Astrocyte (in vitro differentiated cells and primary cell): ENCODE data around the gene GCHFR. TPM values are rescaled to one million over a fixed set of nuclear protein-coding genes. Genes with fewer than 3 reads are reported as not detected.

ENCODE experiments used
- DNase-seq: peaks from one replicate; pipeline ENCODE4 v3.0.0-alpha.2; 2010; ENCODE audit warnings: low read depth
- FAIRE-seq: peaks from 2 replicates; lab custom pipeline; 2011; peaks lifted over from hg19 to GRCh38; lab: Jason Lieb, UNC
- H2AFZ ChIP-seq: 2 replicates; pipeline ENCODE4 v1.6.0; 2012; ENCODE audit warnings: low read depth, low read length, inconsistent platforms
- H3K27ac ChIP-seq: 2 replicates; pipeline ENCODE4 v1.5.1; 2011; ENCODE audit warnings: low read depth, low read length, inconsistent platforms
- H3K27me3 ChIP-seq: 2 replicates; pipeline ENCODE4 v1.6.0; 2011; ENCODE audit warnings: low read length, inconsistent platforms; ENCODE audit not compliant: insufficient read depth
- H3K36me3 ChIP-seq: 2 replicates; pipeline ENCODE4 v1.5.1; 2011; ENCODE audit warnings: low read length, inconsistent platforms; ENCODE audit not compliant: insufficient read depth
- H3K4me1 ChIP-seq: 2 replicates; pipeline ENCODE4 v1.5.1; 2011; ENCODE audit warnings: low read length, inconsistent platforms; ENCODE audit not compliant: insufficient read depth
- H3K4me2 ChIP-seq: 2 replicates; pipeline ENCODE4 v1.6.0; 2012; ENCODE audit warnings: low read length, inconsistent platforms
- H3K4me3 ChIP-seq: 2 replicates; pipeline ENCODE4 v1.5.1; 2011; ENCODE audit warnings: low read depth, mild to moderate bottlenecking, low read length, inconsistent platforms; ENCODE audit not compliant: insufficient read depth
- H3K79me2 ChIP-seq: 2 replicates; pipeline ENCODE4 v1.6.0; 2012; ENCODE audit warnings: mild to moderate bottlenecking, low read length, inconsistent platforms; ENCODE audit not compliant: insufficient read depth
- H3K9ac ChIP-seq: 2 replicates; pipeline ENCODE4 v1.6.0; 2012; ENCODE audit warnings: mild to moderate bottlenecking, low read length, inconsistent platforms
- H3K9me3 ChIP-seq: 2 replicates; pipeline ENCODE4 v1.5.1; 2012; ENCODE audit warnings: low read depth, mild to moderate bottlenecking, low read length, inconsistent platforms; ENCODE audit not compliant: insufficient read depth
- H4K20me1 ChIP-seq: 2 replicates; pipeline ENCODE4 v1.6.0; 2012; ENCODE audit warnings: low read length, inconsistent platforms; ENCODE audit not compliant: insufficient read depth
- H3K27ac Mint-ChIP-seq: one replicate; pipeline ENCODE4 v1.8.0; 2021; ENCODE audit warnings: mild to moderate bottlenecking, mixed read lengths; ENCODE audit not compliant: unreplicated experiment
- H3K27me3 Mint-ChIP-seq: one replicate; pipeline ENCODE4 v1.8.0; 2021; ENCODE audit warnings: low read depth, mixed read lengths; ENCODE audit not compliant: unreplicated experiment
- H3K36me3 Mint-ChIP-seq: one replicate; pipeline ENCODE4 v1.8.0; 2021; ENCODE audit warnings: low read depth, mixed read lengths; ENCODE audit not compliant: unreplicated experiment
- H3K4me1 Mint-ChIP-seq: one replicate; pipeline ENCODE4 v1.8.0; 2021; ENCODE audit warnings: low read depth, mixed read lengths; ENCODE audit not compliant: unreplicated experiment
- H3K4me3 Mint-ChIP-seq: one replicate; pipeline ENCODE4 v1.8.0; 2021; ENCODE audit warnings: mild to moderate bottlenecking, moderate library complexity, mixed read lengths; ENCODE audit not compliant: unreplicated experiment
- H3K9me3 Mint-ChIP-seq: one replicate; pipeline ENCODE4 v1.8.0; 2021; ENCODE audit warnings: mild to moderate bottlenecking, mixed read lengths; ENCODE audit not compliant: unreplicated experiment
- CTCF ChIP-seq: IDR thresholded peaks from 2 replicates; pipeline ENCODE4 v1.5.1; 2011; ENCODE audit warnings: low read depth, mild to moderate bottlenecking, inconsistent platforms, low read length, moderate library complexity; ENCODE audit not compliant: insufficient read depth
- EZH2 ChIP-seq: IDR thresholded peaks from 2 replicates; pipeline ENCODE4 v1.6.1; 2012; ENCODE audit warnings: mild to moderate bottlenecking, low read length, inconsistent platforms; ENCODE audit not compliant: insufficient read depth
- total RNA-seq: library from RNA; stranded (reverse); gene quantifications from 2 replicates; pipeline ENCODE4 v1.2.1, GENCODE V29; 2021

The GCHFR gene
- total RNA-seq, 1 donor from 2014 or later = 7.3 TPM

GRCh38 chr15:40749151-40749630 is 14.7 kb upstream of the GCHFR start:
- H3K27me3 ChIP-seq = no peaks in the 10 kb centered on the region
- H3K79me2 ChIP-seq = peaks cover 36% of the 10 kb centered on the region
- H3K27ac Mint-ChIP-seq = no peak overlapping the region
- no peak overlapping the region for H2AFZ ChIP-seq
- no peak overlapping the region for H3K4me2 ChIP-seq
- H4K20me1 ChIP-seq = peaks cover 47% of the 10 kb centered on the region
- H3K9ac ChIP-seq = no peak overlapping the region
- peaks cover 5% of the 10 kb centered on the region for H3K4me1 ChIP-seq
- H3K27me3 Mint-ChIP-seq = no peaks in the 10 kb centered on the region
- FAIRE-seq (no peak), DNase-seq (no peak)
- TF ChIP-seq EZH2 (no peak), CTCF (no peak)
- no peaks in the 10 kb centered on the region for H3K9me3 ChIP-seq
- no peaks in the 10 kb centered on the region for H3K9me3 Mint-ChIP-seq
- peaks cover 4% of the 10 kb centered on the region for H3K36me3 Mint-ChIP-seq
- H3K4me3 ChIP-seq = no peak overlapping the region
- H3K36me3 ChIP-seq = peaks cover 4% of the 10 kb centered on the region
- no peak overlapping the region for H3K4me3 Mint-ChIP-seq
- peaks cover 19% of the 10 kb centered on the region for H3K4me1 Mint-ChIP-seq
- H3K27ac ChIP-seq = no peak overlapping the region

DNA sequence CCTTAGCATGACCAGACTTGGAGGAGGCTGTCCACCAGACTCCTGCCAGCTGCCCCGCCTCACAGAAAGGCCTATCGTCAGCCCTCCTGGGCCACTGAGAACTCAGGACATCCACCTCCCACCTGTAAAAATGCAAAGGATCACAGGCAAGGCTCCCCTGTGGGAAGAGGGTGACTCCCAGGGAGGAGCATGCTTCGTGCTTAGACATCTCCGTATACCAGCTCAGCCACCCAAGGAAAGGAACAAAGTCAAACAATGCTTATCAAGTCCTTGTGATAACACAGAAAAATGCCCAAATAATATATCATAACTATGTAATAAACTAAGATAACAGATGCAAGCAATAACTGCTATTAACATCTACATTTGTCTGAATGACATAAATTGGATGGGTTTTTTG is 13.0 kb upstream of the GCHFR start:
- no peak for DNase-seq
- H3K27ac ChIP-seq = no peak overlapping the region
- no peaks in the 10 kb centered on the region for H3K9me3 Mint-ChIP-seq
- no peak overlapping the region for H3K4me3 Mint-ChIP-seq
- H3K79me2 ChIP-seq = peaks cover 45% of the 10 kb centered on the region
- no peak overlapping the region for H3K4me2 ChIP-seq
- H3K27me3 ChIP-seq = no peaks in the 10 kb centered on the region
- TF ChIP-seq EZH2 = no peak
- no peak for TF ChIP-seq CTCF
- H3K9ac ChIP-seq = no peak overlapping the region
- H3K4me1 Mint-ChIP-seq = peaks cover 12% of the 10 kb centered on the region
- H2AFZ ChIP-seq = no peak overlapping the region
- no peaks in the 10 kb centered on the region for H3K27me3 Mint-ChIP-seq
- peaks cover 34% of the 10 kb centered on the region for H4K20me1 ChIP-seq
- FAIRE-seq = no peak
- H3K4me3 ChIP-seq = no peak overlapping the region
- peaks cover 4% of the 10 kb centered on the region for H3K36me3 ChIP-seq
- no peaks in the 10 kb centered on the region for H3K9me3 ChIP-seq
- peaks cover 8% of the 10 kb centered on the region for H3K4me1 ChIP-seq
- no peak overlapping the region for H3K27ac Mint-ChIP-seq
- H3K36me3 Mint-ChIP-seq = peaks cover 2% of the 10 kb centered on the region

- Mint-ChIP-seq H3K27me3 (no peaks in the 10 kb centered on the region), H3K4me3 (no peak overlapping the region), H3K4me1 (peaks cover 12% of the 10 kb centered on the region), H3K36me3 (peaks cover 2% of the 10 kb centered on the region), H3K9me3 (no peaks in the 10 kb centered on the region), H3K27ac (no peak overlapping the region)
- DNase-seq (no peak), FAIRE-seq (no peak)
- Histone ChIP-seq H4K20me1 (peaks cover 31% of the 10 kb centered on the region), H3K27me3 (no peaks in the 10 kb centered on the region), H3K4me1 (peaks cover 8% of the 10 kb centered on the region), H3K36me3 (peaks cover 4% of the 10 kb centered on the region), H3K9me3 (no peaks in the 10 kb centered on the region), H3K4me2 (no peak overlapping the region), H3K9ac (no peak overlapping the region), H3K79me2 (peaks cover 45% of the 10 kb centered on the region), H3K4me3 (no peak overlapping the region), H2AFZ (no peak overlapping the region), H3K27ac (no peak overlapping the region)
- no peak for TF ChIP-seq CTCF
Measured at GRCh38 chr15:40751745-40752144, 12.1 kb upstream of the GCHFR start.
